Esophagus (tissue), 2 donors: ENCODE results near the gene ZKSCAN8. TPM values are rescaled to one million over a fixed set of nuclear protein-coding genes. Genes with fewer than 3 reads are reported as not detected.
A peak's percentile ranks its signal among the peaks of the same experiment; 100 is the strongest.

Source experiments
- H3K27ac ChIP-seq, 2 donors: one replicate each; pipeline ENCODE4 v1.5.1; 2013; ENCODE audit warnings: low read depth in 2 of 2, mild to moderate bottlenecking in 2 of 2, inconsistent platforms in 1 of 2, low read length in 1 of 2, moderate library complexity in 1 of 2
- H3K27me3 ChIP-seq, 2 donors: one replicate each; pipeline ENCODE4 v1.6.1; 2013; ENCODE audit warnings: low read length in 2 of 2, control low read depth in 1 of 2, mild to moderate bottlenecking in 1 of 2; ENCODE audit not compliant: insufficient read depth in 2 of 2, control insufficient read depth in 1 of 2
- H3K36me3 ChIP-seq, 2 donors: one replicate each; pipeline ENCODE4 v1.6.1; 2013; ENCODE audit warnings: low read length in 1 of 2; ENCODE audit not compliant: control insufficient read depth in 2 of 2, insufficient read depth in 2 of 2
- H3K4me1 ChIP-seq, 2 donors: one replicate each; pipeline ENCODE4 v1.6.1; 2013; ENCODE audit warnings: low read length in 1 of 2; ENCODE audit not compliant: control insufficient read depth in 2 of 2, insufficient read depth in 2 of 2
- H3K4me3 ChIP-seq, 2 donors: one replicate each; pipeline ENCODE4 v1.5.1; 2013; ENCODE audit warnings: low read length in 2 of 2, mild to moderate bottlenecking in 2 of 2, low read depth in 1 of 2, moderate library complexity in 1 of 2
- H3K9me3 ChIP-seq, 2 donors: one replicate each; pipeline ENCODE4 v1.6.1; 2013; ENCODE audit warnings: mild to moderate bottlenecking in 2 of 2, low read depth in 1 of 2, low read length in 1 of 2, moderate library complexity in 1 of 2; ENCODE audit not compliant: control insufficient read depth in 2 of 2, insufficient read depth in 1 of 2
- WGBS, 2 donors: extraction: QIAGEN DNeasy Blood & Tissue Kit; methylation state at CpG; one replicate each; pipeline ENCODE4 v1.1.7; 2013; 5-methylcytosine and 5-hydroxymethylcytosine counted together
- polyA plus RNA-seq, 2 donors: library from polyadenylated mRNA; stranded (reverse); fragments of 200-250 nt; gene quantifications; one replicate each; pipeline ENCODE4 v1.2.3, GENCODE V29; 2013
- donor health status: healthy with polysubstance abuse.
- donor health status: Bipolar disorder and iron deficiency.

Gene ZKSCAN8
- polyA plus RNA-seq, 2 donors, result 1.7 to 2.7 TPM

DNA sequence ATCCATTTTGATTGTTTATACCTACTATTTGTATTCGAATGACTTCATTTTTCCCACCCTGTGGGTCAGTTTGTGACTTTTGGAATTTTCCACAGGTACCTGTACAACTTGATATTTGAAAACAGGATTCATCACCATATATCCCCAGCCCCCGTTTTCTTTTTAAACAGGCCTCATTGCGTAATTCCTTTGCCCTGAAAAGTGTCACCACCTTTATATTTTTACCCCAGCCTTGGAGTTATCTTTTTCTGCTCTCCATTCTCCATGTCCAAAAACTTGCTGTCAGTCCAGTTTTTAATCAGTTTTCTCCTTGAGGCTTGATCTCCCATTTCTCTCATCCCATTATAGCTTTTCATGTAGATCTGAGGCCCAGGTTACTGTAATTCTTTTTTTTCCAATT lies 16.6 kb downstream of the ZKSCAN8 start:
- H3K4me3 ChIP-seq, result no peak overlapping the region
- peaks cover 10 to 13% of the 10 kb centered on the region in 2 donors for H3K36me3 ChIP-seq
- H3K4me1 ChIP-seq, result peaks cover 0 to 6% of the 10 kb centered on the region in 2 donors
- WGBS, 2 donors, result 96% methylated on average over 3 of the region's 3 CpGs
- H3K27ac ChIP-seq, result no peak overlapping the region
- H3K9me3 ChIP-seq, result peaks cover 0 to 9% of the 10 kb centered on the region in 2 donors
- no peaks in the 10 kb centered on the region for H3K27me3 ChIP-seq

DNA sequence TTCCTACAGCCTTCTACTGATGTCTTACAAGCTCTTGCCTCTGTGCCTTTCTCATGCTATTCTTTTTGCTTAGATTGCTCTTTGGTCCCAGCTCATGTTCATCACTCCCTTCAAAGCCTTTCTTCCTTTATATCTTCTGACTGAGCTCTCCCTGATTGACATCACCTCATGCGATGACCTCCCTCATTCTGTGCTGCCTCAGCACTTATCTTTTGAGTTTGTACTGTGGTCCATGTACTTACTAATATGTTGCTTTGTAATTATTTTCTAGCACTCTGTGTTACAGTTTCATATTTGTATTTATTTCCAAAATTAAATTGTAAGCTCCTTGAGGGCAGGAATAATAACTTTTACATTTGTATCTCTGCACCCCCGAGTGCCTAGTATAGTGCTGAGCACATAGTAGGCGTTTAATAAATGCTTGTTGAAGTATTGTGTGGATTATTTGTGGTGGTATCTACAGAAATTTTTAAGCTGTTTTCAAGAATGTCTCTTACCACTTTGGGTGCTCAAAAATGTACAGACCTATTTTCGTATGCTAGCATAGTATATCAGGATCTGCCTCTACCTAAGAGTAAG lies 17.4 kb downstream of the ZKSCAN8 start:
- Histone ChIP-seq H3K27ac (no peak overlapping the region), H3K4me3 (no peak overlapping the region), H3K27me3 (no peaks in the 10 kb centered on the region), H3K9me3 (peaks cover 0 to 6% of the 10 kb centered on the region in 2 donors), H3K36me3 (peaks cover 5 to 6% of the 10 kb centered on the region in 2 donors), H3K4me1 (peaks cover 0 to 6% of the 10 kb centered on the region in 2 donors)
- WGBS, 2 donors, result 96 to 97% methylated on average over 4 of the region's 4 CpGs

- Histone ChIP-seq H3K4me1 (peaks cover 0 to 6% of the 10 kb centered on the region in 2 donors), H3K27ac (no peak overlapping the region), H3K4me3 (no peak overlapping the region), H3K9me3 (peaks cover 0 to 6% of the 10 kb centered on the region in 2 donors), H3K27me3 (no peaks in the 10 kb centered on the region), H3K36me3 (no peaks in the 10 kb centered on the region)
- WGBS, 2 donors, result 70 to 76% methylated on average over 2 of the region's 2 CpGs
These were observed 18.6 kb downstream of the ZKSCAN8 start for GRCh38 chr6:28160233-28160632.

- Histone ChIP-seq H3K36me3 (no peaks in the 10 kb centered on the region), H3K9me3 (peaks cover 0 to 6% of the 10 kb centered on the region in 2 donors), H3K4me1 (peaks cover 0 to 6% of the 10 kb centered on the region in 2 donors), H3K27me3 (no peaks in the 10 kb centered on the region), H3K27ac (peak overlapping the region in 1 of 2 donors; percentile 46), H3K4me3 (peak overlapping the region; percentile 52 to 65)
- WGBS, 2 donors, result 9 to 17% methylated on average over 32 of the region's 32 CpGs
These were observed 19.9 kb downstream of the ZKSCAN8 start for GRCh38 chr6:28161410-28162079.

- WGBS, 2 donors, result 79 to 86% methylated on average over 1 of the region's 1 CpG
- H3K36me3 ChIP-seq, result no peaks in the 10 kb centered on the region
- H3K27ac ChIP-seq, result no peak overlapping the region
- no peaks in the 10 kb centered on the region for H3K27me3 ChIP-seq
- H3K9me3 ChIP-seq, result peaks cover 0 to 6% of the 10 kb centered on the region in 2 donors
- peaks cover 0 to 6% of the 10 kb centered on the region in 2 donors for H3K4me1 ChIP-seq
- no peak overlapping the region for H3K4me3 ChIP-seq
These were observed 23.9 kb downstream of the ZKSCAN8 start for GRCh38 chr6:28165563-28165962.

DNA sequence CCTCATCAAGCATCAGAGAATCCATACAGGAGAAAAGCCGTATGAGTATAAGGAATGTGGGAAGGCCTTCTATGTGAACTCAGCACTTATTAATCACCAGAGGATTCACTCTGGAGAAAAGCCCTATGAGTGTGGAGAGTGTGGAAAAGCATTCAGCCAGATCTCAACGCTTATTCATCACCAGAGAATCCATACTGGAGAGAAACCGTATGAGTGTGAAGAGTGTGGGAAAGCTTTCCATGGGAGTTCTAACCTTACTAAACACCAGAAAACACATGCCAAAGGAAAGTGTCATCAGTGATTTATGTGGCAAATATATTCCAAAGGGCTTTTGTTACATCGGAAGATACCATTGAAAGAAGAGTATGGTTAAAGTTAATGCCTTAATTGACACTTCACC lies 25.4 kb downstream of the ZKSCAN8 start:
- Histone ChIP-seq H3K4me1 (no peaks in the 10 kb centered on the region), H3K9me3 (no peaks in the 10 kb centered on the region), H3K4me3 (no peak overlapping the region), H3K36me3 (no peaks in the 10 kb centered on the region), H3K27me3 (no peaks in the 10 kb centered on the region), H3K27ac (no peak overlapping the region)
- WGBS, 2 donors, result 75 to 80% methylated on average over 4 of the region's 4 CpGs

- no peak overlapping the region for H3K4me3 ChIP-seq
- H3K4me1 ChIP-seq, result no peaks in the 10 kb centered on the region
- H3K27ac ChIP-seq, result no peak overlapping the region
- no peaks in the 10 kb centered on the region for H3K36me3 ChIP-seq
- H3K27me3 ChIP-seq, result no peaks in the 10 kb centered on the region
- 64 to 68% methylated on average over 1 of the region's 1 CpG for WGBS, 2 donors
- H3K9me3 ChIP-seq, result no peaks in the 10 kb centered on the region
These were observed 26.2 kb downstream of the ZKSCAN8 start for GRCh38 chr6:28167926-28168325.

- H3K27me3 ChIP-seq, result peaks cover 0 to 3% of the 10 kb centered on the region in 2 donors
- no peak overlapping the region for H3K4me3 ChIP-seq
- H3K4me1 ChIP-seq, result no peaks in the 10 kb centered on the region
- H3K27ac ChIP-seq, result no peak overlapping the region
- no peaks in the 10 kb centered on the region for H3K36me3 ChIP-seq
- H3K9me3 ChIP-seq, result no peaks in the 10 kb centered on the region
- 49 to 68% methylated on average over 2 of the region's 2 CpGs for WGBS, 2 donors
These were observed 29.6 kb downstream of the ZKSCAN8 start for GRCh38 chr6:28171271-28171670.

GRCh38 chr6:28172006-28172405 lies 30.3 kb downstream of the ZKSCAN8 start:
- Histone ChIP-seq H3K4me3 (no peak overlapping the region), H3K9me3 (no peaks in the 10 kb centered on the region), H3K4me1 (no peaks in the 10 kb centered on the region), H3K27me3 (peaks cover 0 to 3% of the 10 kb centered on the region in 2 donors), H3K27ac (no peak overlapping the region), H3K36me3 (no peaks in the 10 kb centered on the region)
- 90 to 96% methylated on average over 2 of the region's 2 CpGs for WGBS, 2 donors

- 95 to 100% methylated on average over 1 of the region's 1 CpG for WGBS, 2 donors
- no peaks in the 10 kb centered on the region for H3K9me3 ChIP-seq
- H3K36me3 ChIP-seq, result no peaks in the 10 kb centered on the region
- H3K4me3 ChIP-seq, result no peak overlapping the region
- peaks cover 0 to 3% of the 10 kb centered on the region in 2 donors for H3K27me3 ChIP-seq
- no peaks in the 10 kb centered on the region for H3K4me1 ChIP-seq
- no peak overlapping the region for H3K27ac ChIP-seq
These were observed 34.7 kb downstream of the ZKSCAN8 start for GRCh38 chr6:28176373-28176772.
